ENCODE results near the gene NUP210. TPM values are rescaled to one million over a fixed set of nuclear protein-coding genes. Genes with fewer than 3 reads are reported as not detected.

The NUP210 gene
- total RNA-seq, 4 donors from 2014 or later = 3.1 to 15.4 (median 5.0) TPM

DNA sequence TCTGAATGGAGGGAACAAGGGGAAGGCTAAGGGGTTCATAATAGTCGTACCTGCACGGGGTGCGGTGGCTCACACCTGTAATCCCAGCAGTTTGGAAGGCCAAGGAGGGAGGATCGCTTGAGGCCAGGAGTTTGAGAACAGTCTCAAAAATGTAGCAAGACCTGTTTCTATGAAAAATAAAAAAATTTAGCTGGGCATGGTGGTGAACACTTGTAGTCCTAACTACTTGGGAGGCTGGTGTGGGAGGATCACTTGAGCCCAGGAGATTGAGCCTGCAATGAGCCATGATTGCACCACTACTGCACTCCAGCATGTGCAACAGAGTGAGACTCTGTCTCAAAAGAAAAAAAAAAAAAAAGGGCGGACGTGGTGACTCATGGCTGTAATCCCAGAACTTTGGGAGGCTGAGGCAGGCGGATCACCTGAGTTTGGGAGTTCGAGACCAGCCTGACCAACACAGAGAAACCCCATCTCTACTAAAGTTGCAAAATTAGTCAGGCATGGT lies 42.1 kb upstream of the NUP210 start:
- H3K4me1 ChIP-seq = peaks cover 5% of the 10 kb centered on the region
- no peaks in the 10 kb centered on the region for H3K9me3 ChIP-seq
- no peak overlapping the region for H3K27ac ChIP-seq
- H3K27me3 ChIP-seq = no peaks in the 10 kb centered on the region
- H3K36me3 ChIP-seq = no peaks in the 10 kb centered on the region
- no peak for DNase-seq (ENCODE audit: low spot score in 2 of 2)
- H3K4me3 ChIP-seq = no peak overlapping the region
- TF ChIP-seq EP300 (IDR thresholded peaks at IDR 0.05) = no peak
- TF ChIP-seq POLR2AphosphoS5 (IDR thresholded peaks at IDR 0.05) = no peak
- TF ChIP-seq CTCF (IDR thresholded peaks at IDR 0.05) = no peak
- no peak for TF ChIP-seq POLR2A (IDR thresholded peaks at IDR 0.05)
- 77% methylated on average over 8 of the region's 8 CpGs for WGBS

- Histone ChIP-seq H3K27me3 (no peaks in the 10 kb centered on the region), H3K4me3 (no peak overlapping the region), H3K36me3 (no peaks in the 10 kb centered on the region), H3K27ac (no peak overlapping the region), H3K4me1 (peaks cover 7% of the 10 kb centered on the region), H3K9me3 (no peaks in the 10 kb centered on the region)
- DNase-seq (ENCODE audit: low spot score in 2 of 2) = no peak
- TF ChIP-seq CTCF (IDR thresholded peaks at IDR 0.05) = peak in 1 of 2 donors; percentile 42
- TF ChIP-seq POLR2A (IDR thresholded peaks at IDR 0.05) = no peak
- 60% methylated on average over 11 of the region's 14 CpGs for WGBS
Measured at GRCh38 chr3:13461169-13462124, 41.3 kb upstream of the NUP210 start.

GRCh38 chr3:13460341-13460736 lies 40.2 kb upstream of the NUP210 start:
- no peaks in the 10 kb centered on the region for H3K27me3 ChIP-seq
- H3K4me1 ChIP-seq = peaks cover 12% of the 10 kb centered on the region
- no peaks in the 10 kb centered on the region for H3K36me3 ChIP-seq
- H3K27ac ChIP-seq = no peak overlapping the region
- WGBS = 89% methylated on average over 6 of the region's 7 CpGs
- no peak for DNase-seq (ENCODE audit: low spot score in 2 of 2)
- TF ChIP-seq EP300 (IDR thresholded peaks at IDR 0.05) (no peak), CTCF (IDR thresholded peaks at IDR 0.05) (no peak), POLR2A (IDR thresholded peaks at IDR 0.05) (no peak), POLR2AphosphoS5 (IDR thresholded peaks at IDR 0.05) (no peak)
- no peak overlapping the region for H3K4me3 ChIP-seq
- H3K9me3 ChIP-seq = no peaks in the 10 kb centered on the region

DNA sequence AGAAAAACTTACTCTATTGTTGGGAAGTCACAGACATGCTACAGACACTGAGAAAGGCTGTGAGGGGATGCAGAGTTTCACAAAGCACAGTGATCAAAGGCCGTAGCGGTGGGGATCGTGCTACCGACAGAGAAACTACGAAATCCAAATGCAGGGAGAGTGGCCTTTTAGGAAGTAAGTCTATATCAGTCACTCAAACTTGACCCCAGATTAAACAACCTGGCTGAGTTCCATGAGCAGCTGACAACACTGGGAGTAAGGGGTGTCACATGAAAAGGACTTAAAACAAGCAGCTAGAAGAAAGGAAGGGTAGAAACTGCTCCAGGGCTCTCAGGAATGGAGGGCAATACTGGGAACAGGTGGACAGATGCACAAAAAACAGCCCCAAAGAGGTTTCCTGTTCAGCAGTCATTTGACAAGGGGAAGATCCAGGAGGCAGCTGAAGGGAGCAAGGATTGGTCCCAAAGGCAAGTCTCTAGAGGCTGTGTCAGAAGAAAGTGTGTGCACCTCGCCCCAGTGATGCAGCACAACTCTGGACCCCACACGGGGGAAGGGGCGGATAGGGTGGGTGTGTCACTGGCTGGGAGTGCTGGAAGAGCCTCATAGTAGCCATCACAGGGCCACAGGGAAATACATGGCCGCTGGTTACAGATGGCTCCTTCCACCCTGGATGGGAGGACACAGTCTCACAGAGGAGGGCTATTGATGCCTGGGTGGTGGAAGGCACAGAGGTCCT lies 39.7 kb upstream of the NUP210 start:
- Histone ChIP-seq H3K27ac (no peak overlapping the region), H3K4me1 (peaks cover 12% of the 10 kb centered on the region), H3K4me3 (no peak overlapping the region), H3K36me3 (no peaks in the 10 kb centered on the region), H3K27me3 (no peaks in the 10 kb centered on the region), H3K9me3 (no peaks in the 10 kb centered on the region)
- DNase-seq (ENCODE audit: low spot score in 2 of 2) = no peak
- TF ChIP-seq POLR2AphosphoS5 (IDR thresholded peaks at IDR 0.05) (no peak), CTCF (IDR thresholded peaks at IDR 0.05) (no peak), POLR2A (IDR thresholded peaks at IDR 0.05) (no peak), EP300 (IDR thresholded peaks at IDR 0.05) (no peak)
- WGBS = 85% methylated on average over 9 of the region's 9 CpGs

- Histone ChIP-seq H3K27me3 (no peaks in the 10 kb centered on the region), H3K4me1 (peaks cover 13% of the 10 kb centered on the region), H3K4me3 (no peak overlapping the region), H3K9me3 (no peaks in the 10 kb centered on the region), H3K36me3 (no peaks in the 10 kb centered on the region), H3K27ac (no peak overlapping the region)
- no peak for DNase-seq (ENCODE audit: low spot score in 2 of 2)
- 69% methylated on average over 4 of the region's 4 CpGs for WGBS
- no peak for TF ChIP-seq CTCF (IDR thresholded peaks at IDR 0.05)
- no peak for TF ChIP-seq EP300 (IDR thresholded peaks at IDR 0.05)
- TF ChIP-seq POLR2AphosphoS5 (IDR thresholded peaks at IDR 0.05) = no peak
- no peak for TF ChIP-seq POLR2A (IDR thresholded peaks at IDR 0.05)
Measured at GRCh38 chr3:13457593-13457992, 37.5 kb upstream of the NUP210 start.

All from suprapubic skin (tissue), 4 donors.